ENCODE results near the gene TRIM33.
A peak's percentile ranks its signal among the peaks of the same experiment; 100 is the strongest.

The TRIM33 gene

GRCh38 chr1:114468710-114469468, 42.1 kb downstream of the TRIM33 start:
- POLR2A ChIA-PET = no interaction called here

DNA sequence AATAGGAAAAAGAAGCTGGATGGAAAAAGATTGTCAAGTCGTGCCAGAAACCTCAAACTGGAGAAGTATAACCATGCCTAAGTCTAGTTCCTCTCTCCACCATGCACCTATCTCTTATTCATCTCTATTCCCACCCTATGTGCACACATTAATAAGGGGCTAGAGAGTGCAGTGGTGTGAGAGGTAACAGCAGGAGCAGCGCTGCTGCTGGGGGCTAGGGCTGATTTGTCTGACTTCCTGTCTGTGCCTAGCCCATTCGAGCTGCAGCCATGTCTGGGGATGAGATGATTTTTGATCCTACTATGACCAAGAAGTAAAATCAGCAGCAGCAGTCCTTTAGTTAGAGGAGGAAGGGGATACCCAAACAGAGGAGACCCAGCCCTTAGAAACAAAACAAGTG, 43.0 kb downstream of the TRIM33 start:
- DNase-seq (ENCODE audit: extremely low spot score) = no peak
- no peak for TF ChIP-seq CTCF (IDR thresholded peaks at IDR 0.05; ENCODE audit: control extremely low read depth, extremely low read depth, low read depth, missing control alignments)
- POLR2A ChIA-PET = interaction anchor here (1.1 kb wide), 1 partner anchor 41 kb away, joined by 3 read pairs; no protein-coding TSS in a partner anchor
- CTCF ChIA-PET = interaction anchor here (1.2 to 1.6 kb wide), 3 partner anchors 9 to 13 kb away, joined by 3 to 4 read pairs (median 4); no protein-coding TSS in a partner anchor

More at GRCh38 chr1:114468710-114469468, 42.1 kb downstream of the TRIM33 start:
- CTCF ChIA-PET = interaction anchor here (1.2 to 1.6 kb wide), 2 partner anchors 9 to 10 kb away, joined by 3 to 4 read pairs; no protein-coding TSS in a partner anchor
- DNase-seq (ENCODE audit: extremely low spot score) = no peak
- no peak for TF ChIP-seq CTCF (IDR thresholded peaks at IDR 0.05; ENCODE audit: control extremely low read depth, extremely low read depth, low read depth, missing control alignments)

DNA sequence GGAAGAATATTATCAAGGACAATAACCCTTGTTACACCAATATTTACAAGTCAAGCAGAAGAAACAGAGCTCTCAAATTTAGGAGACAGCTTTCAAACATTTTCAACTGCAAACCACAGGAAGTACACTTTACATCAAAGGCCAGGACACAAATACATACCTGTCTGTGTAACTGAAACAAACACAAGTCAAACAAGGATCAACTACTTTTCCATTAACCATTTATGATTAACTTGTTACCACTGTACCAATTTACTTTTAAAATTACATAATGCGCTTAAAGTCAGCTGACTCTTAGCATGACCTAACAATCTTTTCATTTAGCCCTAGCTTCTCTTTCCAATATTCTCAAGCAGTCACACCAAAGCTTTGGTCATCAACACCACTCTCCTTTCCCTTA, 43.5 kb downstream of the TRIM33 start:
- DNase-seq (ENCODE audit: extremely low spot score) = peak; percentile 22
- ChIA-PET CTCF (interaction anchor here (1.2 to 1.5 kb wide), 2 partner anchors 9 to 13 kb away, joined by 3 to 4 read pairs; no protein-coding TSS in a partner anchor), POLR2A (interaction anchor here (1.1 kb wide), 1 partner anchor 41 kb away, joined by 3 read pairs; no protein-coding TSS in a partner anchor)
- TF ChIP-seq CTCF (IDR thresholded peaks at IDR 0.05; ENCODE audit: control extremely low read depth, extremely low read depth, low read depth, missing control alignments) = no peak

GRCh38 chr1:114466334-114467014, 44.5 kb downstream of the TRIM33 start:
- TF ChIP-seq CTCF (IDR thresholded peaks at IDR 0.05; ENCODE audit: control extremely low read depth, extremely low read depth, low read depth, missing control alignments) = no peak
- CTCF ChIA-PET = interaction anchor here (1.5 kb wide), 1 partner anchor 12 kb away, joined by 4 read pairs; no protein-coding TSS in a partner anchor
- POLR2A ChIA-PET = no interaction called here
- no peak for DNase-seq (ENCODE audit: extremely low spot score)

GRCh38 chr1:114462963-114463362, 48.0 kb downstream of the TRIM33 start:
- CTCF ChIA-PET = interaction anchor here (2.2 kb wide), 1 partner anchor 24 kb away, joined by 6 read pairs; no protein-coding TSS in a partner anchor
- TF ChIP-seq CTCF (IDR thresholded peaks at IDR 0.05; ENCODE audit: control extremely low read depth, extremely low read depth, low read depth, missing control alignments) = no peak
- POLR2A ChIA-PET = no interaction called here
- no peak for DNase-seq (ENCODE audit: extremely low spot score)

- no peak for DNase-seq (ENCODE audit: extremely low spot score)
- no peak for TF ChIP-seq CTCF (IDR thresholded peaks at IDR 0.05; ENCODE audit: control extremely low read depth, extremely low read depth, low read depth, missing control alignments)
- ChIA-PET POLR2A (no interaction called here), CTCF (interaction anchor here (1.1 to 2.2 kb wide), 2 partner anchors 8 to 24 kb away, joined by 3 to 6 read pairs; no protein-coding TSS in a partner anchor)
Observed at GRCh38 chr1:114462341-114462740, 48.7 kb downstream of the TRIM33 start.
